Vagina (tissue), 2 donors: ENCODE measurements around the gene ZNF680. TPM values are rescaled to one million over a fixed set of nuclear protein-coding genes. Genes with fewer than 3 reads are reported as not detected.

Source experiments
- DNase-seq, 2 donors: peaks; one replicate each; pipeline ENCODE4 v3.0.0-alpha.2; 2017; ENCODE audit errors: extremely low spot score in 2 of 2
- H3K27ac ChIP-seq: fragments of 200-600 bp; sonication (generic); one replicate; pipeline ENCODE4 v1.5.1; 2019
- H3K27me3 ChIP-seq: fragments of 200-600 bp; sonication (generic); one replicate; pipeline ENCODE4 v1.5.1; 2019
- H3K36me3 ChIP-seq, 2 donors: fragments of 200-600 bp; sonication (generic); one replicate each; pipeline ENCODE4 v1.5.1; 2017 to 2019
- H3K4me1 ChIP-seq: fragments of 200-600 bp; sonication (generic); one replicate; pipeline ENCODE4 v1.5.1; 2019
- H3K4me3 ChIP-seq, 2 donors: fragments of 200-600 bp; sonication (generic); 1 replicate in 1 of 2; 2 replicates in 1 of 2; pipeline ENCODE4 v1.5.1; 2016 to 2019
- H3K9me3 ChIP-seq: fragments of 200-600 bp; sonication (generic); one replicate; pipeline ENCODE4 v1.5.1; 2019
- CTCF ChIP-seq, 3 experiments: fragments of 450-650 bp in 2 of 3; fragments of 200-600 bp in 1 of 3; sonication (generic) in 1 of 3; IDR thresholded peaks; one replicate each; pipeline ENCODE4 v1.5.1; 2017 to 2019; ENCODE audit warnings: antibody characterized with exemption in 3 of 3, mild to moderate bottlenecking in 2 of 3, moderate library complexity in 2 of 3
- POLR2A ChIP-seq, 2 donors: fragments of 450-650 bp; IDR thresholded peaks; one replicate each; pipeline ENCODE4 v1.6.1; 2017; ENCODE audit warnings: antibody characterized with exemption in 2 of 2, mild to moderate bottlenecking in 2 of 2, moderate library complexity in 2 of 2
- POLR2AphosphoS5 ChIP-seq, 2 donors: sonication (generic); formaldehyde crosslinking; IDR thresholded peaks; one replicate each; pipeline ENCODE4 v1.9.0; 2017; ENCODE audit warnings: antibody characterized with exemption in 2 of 2, mild to moderate bottlenecking in 2 of 2, low read depth in 1 of 2; ENCODE audit not compliant: insufficient read depth in 1 of 2
- intact Hi-C: fragments of 100-400 bp; cut with DNase I; formaldehyde crosslinking; loops from one replicate; pipeline ENCODE4 v1.15.1; 2023
- total RNA-seq: library from RNA; depleted of rRNA; stranded (reverse); fragments of >200 nt; gene quantifications from one replicate; pipeline ENCODE4 v1.2.3, GENCODE V29; 2016

ZNF680 gene
- total RNA-seq, 1 donor from 2014 or later: 22.1 TPM

GRCh38 chr7:64608116-64608910, 45.4 kb upstream of the ZNF680 start:
- no peak overlapping the region for H3K4me3 ChIP-seq
- TF ChIP-seq CTCF (IDR thresholded peaks at IDR 0.05) (no peak), POLR2A (IDR thresholded peaks at IDR 0.05) (no peak), POLR2AphosphoS5 (IDR thresholded peaks at IDR 0.05; ENCODE audit: insufficient read depth in 1 of 2, low read depth in 1 of 2) (no peak)
- H3K27me3 ChIP-seq: no peaks in the 10 kb centered on the region
- DNase-seq: peak; percentile 67 to 91
- intact Hi-C loops: no loop called here
- no peaks in the 10 kb centered on the region for H3K9me3 ChIP-seq
- no peaks in the 10 kb centered on the region for H3K36me3 ChIP-seq
- H3K27ac ChIP-seq: no peak overlapping the region
- H3K4me1 ChIP-seq: no peaks in the 10 kb centered on the region

GRCh38 chr7:64606385-64606784, 43.5 kb upstream of the ZNF680 start:
- no peak overlapping the region for H3K27ac ChIP-seq
- intact Hi-C loops: no loop called here
- H3K9me3 ChIP-seq: no peaks in the 10 kb centered on the region
- H3K4me3 ChIP-seq: no peak overlapping the region
- no peaks in the 10 kb centered on the region for H3K4me1 ChIP-seq
- H3K36me3 ChIP-seq: no peaks in the 10 kb centered on the region
- no peak for TF ChIP-seq POLR2A (IDR thresholded peaks at IDR 0.05)
- no peak for TF ChIP-seq POLR2AphosphoS5 (IDR thresholded peaks at IDR 0.05; ENCODE audit: insufficient read depth in 1 of 2, low read depth in 1 of 2)
- no peak for TF ChIP-seq CTCF (IDR thresholded peaks at IDR 0.05)
- DNase-seq: peak in 1 of 2 donors; percentile 20
- no peaks in the 10 kb centered on the region for H3K27me3 ChIP-seq

- Histone ChIP-seq H3K9me3 (no peaks in the 10 kb centered on the region), H3K27me3 (no peaks in the 10 kb centered on the region), H3K4me1 (no peaks in the 10 kb centered on the region), H3K36me3 (no peaks in the 10 kb centered on the region), H3K27ac (no peak overlapping the region), H3K4me3 (no peak overlapping the region)
- intact Hi-C loops: no loop called here
- TF ChIP-seq CTCF (IDR thresholded peaks at IDR 0.05) (no peak), POLR2A (IDR thresholded peaks at IDR 0.05) (no peak), POLR2AphosphoS5 (IDR thresholded peaks at IDR 0.05; ENCODE audit: insufficient read depth in 1 of 2, low read depth in 1 of 2) (no peak)
- DNase-seq: peak in 1 of 2 donors; percentile 56
These were observed 40.4 kb upstream of the ZNF680 start for GRCh38 chr7:64603271-64603670.

GRCh38 chr7:64602518-64602917, 39.6 kb upstream of the ZNF680 start:
- Histone ChIP-seq H3K4me1 (no peaks in the 10 kb centered on the region), H3K4me3 (no peak overlapping the region), H3K9me3 (no peaks in the 10 kb centered on the region), H3K27ac (no peak overlapping the region), H3K36me3 (no peaks in the 10 kb centered on the region), H3K27me3 (no peaks in the 10 kb centered on the region)
- TF ChIP-seq POLR2A (IDR thresholded peaks at IDR 0.05) (no peak), POLR2AphosphoS5 (IDR thresholded peaks at IDR 0.05; ENCODE audit: insufficient read depth in 1 of 2, low read depth in 1 of 2) (no peak), CTCF (IDR thresholded peaks at IDR 0.05) (no peak)
- DNase-seq: no peak
- intact Hi-C loops: no loop called here

- peak in 1 of 2 donors; percentile 75 for DNase-seq
These were observed 39.2 kb upstream of the ZNF680 start for GRCh38 chr7:64602086-64602485.

More at GRCh38 chr7:64602086-64602485, 39.2 kb upstream of the ZNF680 start:
- no peak overlapping the region for H3K27ac ChIP-seq
- H3K27me3 ChIP-seq: no peaks in the 10 kb centered on the region
- TF ChIP-seq POLR2A (IDR thresholded peaks at IDR 0.05) (no peak), POLR2AphosphoS5 (IDR thresholded peaks at IDR 0.05; ENCODE audit: insufficient read depth in 1 of 2, low read depth in 1 of 2) (no peak), CTCF (IDR thresholded peaks at IDR 0.05) (no peak)
- intact Hi-C loops: no loop called here
- H3K4me3 ChIP-seq: no peak overlapping the region
- H3K36me3 ChIP-seq: no peaks in the 10 kb centered on the region
- no peaks in the 10 kb centered on the region for H3K9me3 ChIP-seq
- H3K4me1 ChIP-seq: no peaks in the 10 kb centered on the region
